MM.1S (cell line): ENCODE measurements around the gene METAP2.

Source experiments
- DNase-seq: peaks from one replicate; pipeline ENCODE4 v3.0.0-alpha.2; 2015
- H2AFZ ChIP-seq: fragments of 300-600 bp; sonication (generic); 2 replicates; pipeline ENCODE4 v1.6.0; 2016; ENCODE audit warnings: antibody characterized with exemption, low read length
- H3F3A ChIP-seq: fragments of 300-600 bp; sonication (generic); 2 replicates; pipeline ENCODE4 v1.6.1; 2016; ENCODE audit warnings: mild to moderate bottlenecking, antibody characterized with exemption, low read length, moderate library complexity, mixed read lengths; ENCODE audit not compliant: insufficient read depth
- H3K27ac ChIP-seq: fragments of 300-600 bp; sonication (generic); 2 replicates; pipeline ENCODE4 v1.5.1; 2016; ENCODE audit warnings: mild to moderate bottlenecking, low read length
- H3K27me3 ChIP-seq: fragments of 300-600 bp; sonication (generic); replicated peaks from 2 replicates; pipeline ENCODE4 v1.6.0; 2016; ENCODE audit warnings: low read length; ENCODE audit not compliant: insufficient read depth
- H3K36me3 ChIP-seq: fragments of 300-600 bp; sonication (generic); replicated peaks from 2 replicates; pipeline ENCODE4 v1.6.1; 2016; ENCODE audit warnings: mild to moderate bottlenecking, low read length, mixed read lengths; ENCODE audit not compliant: insufficient read depth
- H3K4me1 ChIP-seq: fragments of 300-600 bp; sonication (generic); 2 replicates; pipeline ENCODE4 v1.6.1; 2016; ENCODE audit warnings: low read length, mixed read lengths
- H3K4me2 ChIP-seq: fragments of 300-600 bp; sonication (generic); 2 replicates; pipeline ENCODE4 v1.6.0; 2016; ENCODE audit warnings: low read depth, low read length
- H3K4me3 ChIP-seq: fragments of 300-600 bp; sonication (generic); 2 replicates; pipeline ENCODE4 v1.5.1; 2016; ENCODE audit warnings: low read length, mixed read lengths
- H3K79me2 ChIP-seq: fragments of 300-600 bp; sonication (generic); 2 replicates; pipeline ENCODE4 v1.6.1; 2016; ENCODE audit warnings: mixed run types, low read length, mixed read lengths
- H3K9ac ChIP-seq: fragments of 300-600 bp; sonication (generic); 2 replicates; pipeline ENCODE4 v1.6.1; 2016; ENCODE audit warnings: low read length, mixed read lengths
- H3K9me2 ChIP-seq: fragments of 300-600 bp; sonication (generic); replicated peaks from 2 replicates; pipeline ENCODE4 v1.6.1; 2016; ENCODE audit warnings: mild to moderate bottlenecking, low read length, mixed read lengths; ENCODE audit not compliant: insufficient read depth
- H3K9me3 ChIP-seq: fragments of 300-600 bp; sonication (generic); replicated peaks from 2 replicates; pipeline ENCODE4 v1.6.1; 2016; ENCODE audit warnings: mild to moderate bottlenecking, low read length, mixed read lengths; ENCODE audit not compliant: insufficient read depth
- H4K20me1 ChIP-seq: fragments of 300-600 bp; sonication (generic); 2 replicates; pipeline ENCODE4 v1.6.1; 2016; ENCODE audit warnings: mild to moderate bottlenecking, low read length, moderate library complexity, mixed read lengths; ENCODE audit not compliant: insufficient read depth
- CTCF ChIP-seq: fragments of 300-600 bp; sonication (generic); IDR thresholded peaks from 2 replicates; pipeline ENCODE4 v1.5.1; 2016; ENCODE audit warnings: antibody characterized with exemption, low read length, mixed read lengths
- EZH2 ChIP-seq: fragments of 300-600 bp; sonication (generic); optimal IDR thresholded peaks from 2 replicates; pipeline ENCODE3; 2017; ENCODE audit warnings: low read depth, mild to moderate bottlenecking, antibody characterized with exemption, low read length, mixed read lengths
- EZH2phosphoT487 ChIP-seq: fragments of 300-600 bp; sonication (generic); IDR thresholded peaks from 2 replicates; pipeline ENCODE4 v1.6.1; 2018; ENCODE audit warnings: antibody characterized with exemption, low read length

The METAP2 gene

GRCh38 chr12:95554532-95555071 lies 80.7 kb downstream of the METAP2 start:
- H3K9me3 ChIP-seq, result no peaks in the 10 kb centered on the region
- no peak for DNase-seq
- no peak overlapping the region for H3K4me2 ChIP-seq
- no peak overlapping the region for H3K9ac ChIP-seq
- no peaks in the 10 kb centered on the region for H3K4me1 ChIP-seq
- no peaks in the 10 kb centered on the region for H3K79me2 ChIP-seq
- H3F3A ChIP-seq, result no peaks in the 10 kb centered on the region
- TF ChIP-seq EZH2 (no peak), EZH2phosphoT487 (no peak), CTCF (no peak)
- no peaks in the 10 kb centered on the region for H3K36me3 ChIP-seq
- no peaks in the 10 kb centered on the region for H3K27me3 ChIP-seq
- H3K4me3 ChIP-seq, result no peak overlapping the region
- H2AFZ ChIP-seq, result no peak overlapping the region
- H4K20me1 ChIP-seq, result no peaks in the 10 kb centered on the region
- no peaks in the 10 kb centered on the region for H3K9me2 ChIP-seq
- H3K27ac ChIP-seq, result no peak overlapping the region

GRCh38 chr12:95557625-95558024 lies 83.7 kb downstream of the METAP2 start:
- Histone ChIP-seq H3K79me2 (no peaks in the 10 kb centered on the region), H3K4me1 (no peaks in the 10 kb centered on the region), H4K20me1 (no peaks in the 10 kb centered on the region), H3K4me3 (no peak overlapping the region), H2AFZ (no peak overlapping the region), H3K9ac (no peak overlapping the region), H3K4me2 (no peak overlapping the region), H3K36me3 (no peaks in the 10 kb centered on the region), H3F3A (no peaks in the 10 kb centered on the region), H3K27me3 (no peaks in the 10 kb centered on the region), H3K9me2 (no peaks in the 10 kb centered on the region), H3K9me3 (no peaks in the 10 kb centered on the region), H3K27ac (no peak overlapping the region)
- DNase-seq, result no peak
- TF ChIP-seq EZH2 (no peak), EZH2phosphoT487 (no peak), CTCF (no peak)
